ENCODE results near the gene GTPBP6. TPM values are rescaled to one million over a fixed set of nuclear protein-coding genes. Genes with fewer than 3 reads are reported as not detected.

The GTPBP6 gene
- total RNA-seq, 4 donors from 2014 or later, result 20.2 to 35.8 (median 27.9) TPM

- no peak for TF ChIP-seq CTCF (IDR thresholded peaks at IDR 0.05; ENCODE audit: low read depth)
Measured at GRCh38 chrX:350148-350533, 31.5 kb upstream of the GTPBP6 start.

DNA sequence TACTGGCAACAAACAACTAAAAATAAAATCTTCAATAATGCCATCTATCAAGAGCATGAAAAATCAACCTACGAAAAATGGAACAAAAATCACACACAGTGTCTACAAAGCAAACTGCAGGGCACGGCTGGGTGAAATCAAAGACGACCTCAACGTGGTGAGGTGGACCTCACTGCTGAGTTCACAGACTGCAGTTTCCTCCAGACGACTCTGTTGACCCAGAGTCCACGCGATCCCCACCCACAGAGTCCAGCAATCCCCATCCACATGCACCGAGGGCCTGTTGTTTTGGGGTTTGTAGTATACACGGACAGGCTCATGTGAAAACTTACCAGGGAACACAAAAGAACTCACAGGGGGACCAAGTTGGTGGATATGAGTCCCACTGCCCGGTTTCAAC lies 31.1 kb upstream of the GTPBP6 start:
- no peak for TF ChIP-seq CTCF (IDR thresholded peaks at IDR 0.05; ENCODE audit: low read depth)

GRCh38 chrX:349196-349595 lies 30.6 kb upstream of the GTPBP6 start:
- TF ChIP-seq CTCF (IDR thresholded peaks at IDR 0.05; ENCODE audit: low read depth), result no peak

- no peak for TF ChIP-seq CTCF (IDR thresholded peaks at IDR 0.05; ENCODE audit: low read depth)
Measured at GRCh38 chrX:348461-349117, 30.0 kb upstream of the GTPBP6 start.

DNA sequence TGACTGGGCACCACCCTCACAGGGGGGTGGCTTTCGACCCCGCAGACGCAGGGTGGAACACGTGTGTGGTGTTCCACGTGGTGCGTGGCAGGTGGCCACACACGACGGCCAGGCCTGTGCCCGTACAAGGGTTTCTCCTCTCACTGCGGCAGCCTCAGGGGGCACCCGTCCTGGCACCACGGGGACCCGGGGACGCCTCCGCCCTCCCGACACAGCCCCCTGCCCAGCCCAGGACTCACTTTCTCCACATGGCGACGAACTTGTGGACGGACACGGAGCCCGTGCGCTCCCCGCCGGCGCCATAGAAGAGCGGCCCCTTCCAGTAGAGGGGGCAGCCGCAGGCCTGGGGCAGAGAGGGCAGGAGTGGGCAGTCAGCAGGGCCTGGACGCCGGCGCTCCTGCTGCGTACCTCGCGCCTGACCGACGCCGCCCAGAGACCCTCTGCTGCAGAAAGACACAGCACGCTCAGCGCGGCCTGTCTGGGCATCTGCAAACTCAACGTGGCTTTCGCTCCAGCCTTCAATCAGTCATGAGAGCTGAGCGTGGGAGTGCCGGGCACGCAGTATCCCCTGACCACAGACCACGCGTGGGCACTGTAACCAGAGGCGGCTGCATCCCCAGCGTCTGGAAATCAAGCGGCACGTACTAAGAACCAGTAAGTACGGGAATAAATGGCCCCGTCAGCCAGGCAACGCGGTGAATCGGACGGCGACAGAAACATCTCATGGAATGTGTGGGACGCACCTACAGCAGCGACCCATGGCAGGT lies 28.9 kb upstream of the GTPBP6 start:
- TF ChIP-seq CTCF (IDR thresholded peaks at IDR 0.05; ENCODE audit: low read depth), result no peak

DNA sequence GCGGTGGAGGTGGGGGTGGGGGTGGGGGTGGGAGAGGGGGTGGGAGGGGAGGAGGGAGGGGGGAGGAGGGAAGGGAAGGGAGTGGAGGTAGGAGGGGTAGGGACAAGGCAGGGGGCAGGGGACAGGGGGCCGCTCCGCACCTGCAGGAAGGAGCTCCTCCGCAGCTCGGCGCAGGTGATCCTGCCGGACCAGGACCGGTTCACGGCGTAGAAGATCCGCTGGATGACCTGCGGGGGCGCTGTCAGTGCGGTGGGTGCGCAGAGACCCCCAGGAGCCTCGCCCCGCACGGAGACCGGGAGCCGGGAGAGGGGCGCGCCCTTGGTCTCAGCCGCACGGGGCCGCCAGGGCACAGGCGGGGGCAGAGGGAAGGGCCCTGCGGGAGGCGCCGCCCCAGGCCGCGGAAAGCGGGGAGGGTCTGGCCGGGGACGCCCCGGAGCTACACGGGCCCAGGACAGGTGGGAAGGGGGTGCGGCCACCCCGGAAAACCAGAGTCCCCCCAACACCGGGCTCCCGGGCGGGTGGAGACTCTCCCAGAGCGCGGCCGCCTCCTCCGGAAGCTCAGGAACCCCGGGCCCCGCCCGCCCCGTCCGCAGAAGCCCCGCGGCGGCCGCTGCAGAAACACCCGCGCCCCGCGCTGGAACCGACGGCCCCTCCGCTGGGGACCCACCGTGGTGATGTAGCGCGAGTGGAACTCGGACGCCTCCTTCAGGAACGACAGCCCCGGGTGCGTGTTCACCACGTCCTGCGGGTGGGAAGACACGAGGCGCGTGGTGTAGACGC lies 27.6 kb upstream of the GTPBP6 start:
- no peak for TF ChIP-seq CTCF (IDR thresholded peaks at IDR 0.05; ENCODE audit: low read depth)

All from subcutaneous adipose tissue (tissue), 4 donors.